Osteoblast (primary cell): ENCODE measurements around the gene CDO1. TPM values are rescaled to one million over a fixed set of nuclear protein-coding genes. Genes with fewer than 3 reads are reported as not detected.

Experiments used
- DNase-seq: peaks from one replicate; pipeline ENCODE4 v3.0.0; 2011; ENCODE audit warnings: low spot score, mixed read lengths; ENCODE audit not compliant: insufficient read length; ENCODE audit errors: missing footprints
- H2AFZ ChIP-seq: 2 replicates; pipeline ENCODE4 v1.6.0; 2011; ENCODE audit warnings: mild to moderate bottlenecking, low read length
- H3K27ac ChIP-seq: 2 replicates; pipeline ENCODE4 v1.5.1; 2011; ENCODE audit warnings: mild to moderate bottlenecking, low read depth, low read length, moderate library complexity
- H3K27me3 ChIP-seq: 2 replicates; pipeline ENCODE4 v1.6.0; 2012; ENCODE audit warnings: mild to moderate bottlenecking, control low read depth, inconsistent platforms, low read length, moderate library complexity; ENCODE audit not compliant: insufficient read depth
- H3K36me3 ChIP-seq: 2 replicates; pipeline ENCODE4 v1.5.1; 2011; ENCODE audit warnings: mild to moderate bottlenecking, low read length, control low read depth, moderate library complexity; ENCODE audit not compliant: insufficient read depth
- H3K4me1 ChIP-seq: 2 replicates; pipeline ENCODE4 v1.5.1; 2011; ENCODE audit warnings: mild to moderate bottlenecking, low read length, control low read depth, moderate library complexity; ENCODE audit not compliant: insufficient read depth
- H3K4me2 ChIP-seq: 2 replicates; pipeline ENCODE4 v1.6.0; 2011; ENCODE audit warnings: mild to moderate bottlenecking, low read length; ENCODE audit not compliant: insufficient read depth
- H3K4me3 ChIP-seq: fragments of 200-600 bp; sonication (generic); 3 replicates; pipeline ENCODE4 v1.5.1; 2012; ENCODE audit warnings: mild to moderate bottlenecking, low read length, inconsistent platforms; ENCODE audit not compliant: insufficient read depth
- H3K79me2 ChIP-seq: 2 replicates; pipeline ENCODE4 v1.6.0; 2012; ENCODE audit warnings: mild to moderate bottlenecking, low read length, control low read depth, inconsistent platforms; ENCODE audit not compliant: insufficient read depth
- H3K9me3 ChIP-seq: 2 replicates; pipeline ENCODE4 v1.5.1; 2011; ENCODE audit warnings: low read depth, low read length, control low read depth
- H4K20me1 ChIP-seq: 2 replicates; pipeline ENCODE4 v1.6.0; 2012; ENCODE audit warnings: mild to moderate bottlenecking, low read length, control low read depth; ENCODE audit not compliant: insufficient read depth
- total RNA-seq: library from RNA; depleted of rRNA; stranded (reverse); fragments of >200 nt; gene quantifications from 2 replicates; pipeline ENCODE4 v1.2.3, GENCODE V29; 2012
- TF ChIP-seq, protein P1 (sequence below): IDR thresholded peaks from 2 replicates; pipeline ENCODE4 v1.5.1; 2011; ENCODE audit warnings: mild to moderate bottlenecking, low read depth, low read length, moderate library complexity; ENCODE audit errors: extremely low read depth

CDO1 gene
- total RNA-seq, 1 donor, result 8.0 TPM

DNA sequence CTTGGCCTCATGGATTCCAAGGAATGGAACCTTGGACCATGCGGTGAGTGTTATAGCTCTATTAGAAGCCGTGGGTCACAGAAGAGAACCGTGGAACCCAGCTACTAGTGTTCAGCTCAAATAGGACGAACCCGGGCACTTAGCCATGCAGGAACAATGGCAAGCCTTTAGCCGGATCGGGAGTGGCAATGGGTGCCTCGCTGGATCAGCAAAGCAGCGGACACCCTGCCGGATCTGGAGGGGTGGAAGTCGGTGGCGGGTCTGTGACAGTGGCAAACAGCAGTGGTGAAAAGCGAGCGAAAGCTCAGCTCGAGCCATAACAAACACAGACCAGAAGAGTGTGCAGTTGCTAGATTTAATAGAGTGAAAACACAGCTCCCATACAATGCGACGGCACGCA, 2.4 kb upstream of the CDO1 start:
- H3K9me3 ChIP-seq, result no peaks in the 10 kb centered on the region
- H3K79me2 ChIP-seq, result no peaks in the 10 kb centered on the region
- H3K4me2 ChIP-seq, result no peak overlapping the region
- no peak overlapping the region for H3K4me3 ChIP-seq
- DNase-seq, result no peak
- no peaks in the 10 kb centered on the region for H4K20me1 ChIP-seq
- H3K36me3 ChIP-seq, result no peaks in the 10 kb centered on the region
- TF ChIP-seq, protein P1, sequence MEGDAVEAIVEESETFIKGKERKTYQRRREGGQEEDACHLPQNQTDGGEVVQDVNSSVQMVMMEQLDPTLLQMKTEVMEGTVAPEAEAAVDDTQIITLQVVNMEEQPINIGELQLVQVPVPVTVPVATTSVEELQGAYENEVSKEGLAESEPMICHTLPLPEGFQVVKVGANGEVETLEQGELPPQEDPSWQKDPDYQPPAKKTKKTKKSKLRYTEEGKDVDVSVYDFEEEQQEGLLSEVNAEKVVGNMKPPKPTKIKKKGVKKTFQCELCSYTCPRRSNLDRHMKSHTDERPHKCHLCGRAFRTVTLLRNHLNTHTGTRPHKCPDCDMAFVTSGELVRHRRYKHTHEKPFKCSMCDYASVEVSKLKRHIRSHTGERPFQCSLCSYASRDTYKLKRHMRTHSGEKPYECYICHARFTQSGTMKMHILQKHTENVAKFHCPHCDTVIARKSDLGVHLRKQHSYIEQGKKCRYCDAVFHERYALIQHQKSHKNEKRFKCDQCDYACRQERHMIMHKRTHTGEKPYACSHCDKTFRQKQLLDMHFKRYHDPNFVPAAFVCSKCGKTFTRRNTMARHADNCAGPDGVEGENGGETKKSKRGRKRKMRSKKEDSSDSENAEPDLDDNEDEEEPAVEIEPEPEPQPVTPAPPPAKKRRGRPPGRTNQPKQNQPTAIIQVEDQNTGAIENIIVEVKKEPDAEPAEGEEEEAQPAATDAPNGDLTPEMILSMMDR, result no peak
- peaks cover 40% of the 10 kb centered on the region for H3K27me3 ChIP-seq
- H3K27ac ChIP-seq, result no peak overlapping the region
- peaks cover 15% of the 10 kb centered on the region for H3K4me1 ChIP-seq
- no peak overlapping the region for H2AFZ ChIP-seq

DNA sequence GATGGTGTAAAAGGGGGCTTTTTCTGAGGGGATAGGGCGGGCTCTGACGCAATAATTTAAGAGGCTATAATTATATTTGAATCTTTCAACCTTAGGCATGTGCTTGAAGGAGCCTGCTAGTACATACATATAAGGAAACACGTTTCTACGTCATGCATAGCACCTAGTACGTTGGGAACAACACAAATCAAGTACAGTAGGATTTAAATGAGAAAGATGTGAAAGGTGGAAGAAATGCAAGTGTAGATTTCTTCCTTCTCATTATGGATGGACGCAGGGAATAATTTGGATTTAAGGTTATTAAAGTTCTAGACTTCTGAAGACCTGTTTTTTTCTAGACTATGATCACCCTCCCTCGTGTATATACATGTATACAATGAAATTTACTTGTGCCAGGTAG, 927 bp upstream of the CDO1 start:
- Histone ChIP-seq H3K27ac (no peak overlapping the region), H3K36me3 (no peaks in the 10 kb centered on the region), H3K79me2 (no peaks in the 10 kb centered on the region), H3K4me2 (no peak overlapping the region), H2AFZ (no peak overlapping the region), H3K27me3 (peaks cover 43% of the 10 kb centered on the region), H3K9me3 (no peaks in the 10 kb centered on the region), H4K20me1 (no peaks in the 10 kb centered on the region), H3K4me1 (peaks cover 15% of the 10 kb centered on the region), H3K4me3 (no peak overlapping the region)
- no peak for DNase-seq
- TF ChIP-seq, protein P1, result no peak

DNA sequence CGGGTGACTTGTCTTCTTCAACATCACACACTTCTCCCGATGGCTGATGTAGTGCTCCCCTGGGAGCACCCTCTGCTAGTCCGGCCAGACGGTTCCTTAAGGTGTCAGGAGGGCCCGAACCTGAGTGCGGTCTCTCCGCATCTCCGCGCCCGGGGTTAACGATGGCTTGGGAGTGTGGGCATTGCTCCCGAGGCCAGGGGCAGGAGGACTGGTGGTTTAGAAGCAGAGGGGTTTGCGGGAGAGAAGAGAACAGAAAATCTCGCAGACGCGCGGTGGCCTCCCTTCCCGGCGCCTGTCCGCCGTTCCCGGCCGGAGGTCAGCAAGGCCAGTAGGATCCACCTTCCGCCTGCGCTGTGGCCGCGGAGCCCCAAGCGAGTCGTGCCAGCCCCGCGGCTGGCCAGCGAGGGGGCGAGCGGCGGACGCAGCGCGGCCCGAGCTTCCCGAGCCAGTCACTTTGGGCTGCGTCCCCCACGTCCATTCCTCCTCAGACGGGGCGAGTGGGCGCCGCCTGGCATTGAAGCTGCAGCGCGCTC, 700 bp downstream of the CDO1 start:
- peak overlapping the region; percentile 89 for H2AFZ ChIP-seq
- peaks cover 43% of the 10 kb centered on the region for H3K27me3 ChIP-seq
- H3K36me3 ChIP-seq, result no peaks in the 10 kb centered on the region

DNA sequence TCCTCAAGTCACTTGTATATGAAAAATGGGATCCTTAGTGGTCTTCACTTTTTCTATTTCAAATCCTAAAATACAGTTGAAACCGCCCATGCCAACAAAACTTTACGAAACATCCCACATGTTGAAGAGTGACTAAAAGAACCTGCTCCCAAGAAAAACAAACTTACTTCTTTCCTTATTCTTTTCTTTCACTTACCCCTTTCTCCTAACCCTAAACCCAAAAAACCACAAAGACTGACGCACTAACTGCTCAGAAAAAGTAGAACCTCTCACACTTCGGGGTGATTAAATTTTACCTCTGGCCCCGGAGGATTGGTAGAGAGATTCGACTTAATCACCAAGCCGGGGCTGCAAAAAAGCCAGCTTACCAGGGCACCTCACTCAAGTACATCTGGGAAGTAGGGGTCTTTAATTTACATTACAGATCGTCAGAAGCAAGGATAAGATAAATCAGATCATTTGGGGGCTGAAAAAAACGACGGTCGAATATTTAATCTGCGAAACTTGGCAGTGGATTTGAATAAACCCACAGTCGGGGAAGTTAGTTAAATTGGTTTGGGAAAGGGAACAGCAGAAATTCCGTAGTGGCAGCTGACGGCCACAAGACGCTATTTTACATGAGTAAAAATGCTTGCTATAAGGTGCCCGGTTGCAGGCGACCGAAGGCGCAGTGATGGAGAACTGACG, 1.3 kb downstream of the CDO1 start:
- Histone ChIP-seq H3K79me2 (no peaks in the 10 kb centered on the region), H3K27ac (no peak overlapping the region), H3K27me3 (peaks cover 43% of the 10 kb centered on the region), H4K20me1 (no peaks in the 10 kb centered on the region), H3K36me3 (no peaks in the 10 kb centered on the region), H2AFZ (peak overlapping the region; percentile 89), H3K4me3 (peak overlapping the region; percentile 72), H3K9me3 (no peaks in the 10 kb centered on the region), H3K4me2 (peak overlapping the region; percentile 91), H3K4me1 (peaks cover 15% of the 10 kb centered on the region)
- TF ChIP-seq, protein P1, result no peak
- no peak for DNase-seq

More for the DNA sequence above, 700 bp downstream of the CDO1 start:
- peaks cover 15% of the 10 kb centered on the region for H3K4me1 ChIP-seq
- H3K27ac ChIP-seq, result no peak overlapping the region
- peak overlapping the region; percentile 91 for H3K4me2 ChIP-seq
- TF ChIP-seq, protein P1, result no peak
- H3K4me3 ChIP-seq, result peak overlapping the region; percentile 72
- H3K79me2 ChIP-seq, result no peaks in the 10 kb centered on the region
- no peak for DNase-seq
- no peaks in the 10 kb centered on the region for H4K20me1 ChIP-seq
- no peaks in the 10 kb centered on the region for H3K9me3 ChIP-seq
